Measurements from ENCODE around the gene CPSF6.
A peak's percentile ranks its signal among the peaks of the same experiment; 100 is the strongest.
"Not testable (repeated sequence)": the region's sequence is repeated elsewhere in the genome, so short reads cannot be mapped to it uniquely, and the experiment has no call there.

Gene CPSF6

GRCh38 chr12:69262264-69262974 is 23.1 kb downstream of the CPSF6 start:
- no peak for DNase-seq

- no peak for DNase-seq
Measured at GRCh38 chr12:69265205-69265604, 25.8 kb downstream of the CPSF6 start.

- not testable (repeated sequence) for DNase-seq
Measured at GRCh38 chr12:69265633-69266032, 26.3 kb downstream of the CPSF6 start.

GRCh38 chr12:69266036-69266635 is 26.8 kb downstream of the CPSF6 start:
- no peak for DNase-seq

- no peak for DNase-seq
Measured at GRCh38 chr12:69269736-69270135, 30.4 kb downstream of the CPSF6 start.

- no peak for DNase-seq
Measured at GRCh38 chr12:69272511-69272910, 33.1 kb downstream of the CPSF6 start.

- no peak for DNase-seq
Measured at GRCh38 chr12:69274861-69275260, 35.5 kb downstream of the CPSF6 start.

GRCh38 chr12:69275471-69275891 is 36.1 kb downstream of the CPSF6 start:
- DNase-seq = peak; percentile 29

- DNase-seq = no peak
Measured at GRCh38 chr12:69278814-69279782, 39.7 kb downstream of the CPSF6 start.

- peak; percentile 32 for DNase-seq
Measured at GRCh38 chr12:69284131-69284530, 44.8 kb downstream of the CPSF6 start.

GRCh38 chr12:69287556-69287955 is 48.2 kb downstream of the CPSF6 start:
- no peak for DNase-seq

GRCh38 chr12:69290545-69291277 is 51.3 kb downstream of the CPSF6 start:
- DNase-seq = peak; percentile 86

GRCh38 chr12:69291278-69291593 is 51.9 kb downstream of the CPSF6 start:
- no peak for DNase-seq

- no peak for DNase-seq
Measured at GRCh38 chr12:69298133-69298532, 58.8 kb downstream of the CPSF6 start.

GRCh38 chr12:69298947-69299346 is 59.6 kb downstream of the CPSF6 start:
- DNase-seq = no peak

GRCh38 chr12:69304284-69304683 is 64.9 kb downstream of the CPSF6 start:
- DNase-seq = no peak

- no peak for DNase-seq
Measured at GRCh38 chr12:69309461-69309860, 70.1 kb downstream of the CPSF6 start.

- DNase-seq = no peak
Measured at GRCh38 chr12:69313209-69313608, 73.8 kb downstream of the CPSF6 start.

- DNase-seq = not testable (repeated sequence)
Measured at GRCh38 chr12:69316784-69317183, 77.4 kb downstream of the CPSF6 start.

- not testable (repeated sequence) for DNase-seq
Measured at GRCh38 chr12:69317233-69317632, 77.9 kb downstream of the CPSF6 start.

GRCh38 chr12:69318225-69318624 is 78.9 kb downstream of the CPSF6 start:
- DNase-seq = no peak

- DNase-seq = no peak
Measured at GRCh38 chr12:69321351-69321750, 82.0 kb downstream of the CPSF6 start.

All from CD4-positive, alpha-beta T cell treated with Interleukin-12 subunit alpha and Interleukin-12 subunit beta, for 1 hour (primary cell).